Measurements from ENCODE around the gene NOD2. TPM values are rescaled to one million over a fixed set of nuclear protein-coding genes. Genes with fewer than 3 reads are reported as not detected.

NOD2 gene
- total RNA-seq, 4 donors from 2014 or later, result 0.41 to 2.6 (median 2.2) TPM; not detected in 1

DNA sequence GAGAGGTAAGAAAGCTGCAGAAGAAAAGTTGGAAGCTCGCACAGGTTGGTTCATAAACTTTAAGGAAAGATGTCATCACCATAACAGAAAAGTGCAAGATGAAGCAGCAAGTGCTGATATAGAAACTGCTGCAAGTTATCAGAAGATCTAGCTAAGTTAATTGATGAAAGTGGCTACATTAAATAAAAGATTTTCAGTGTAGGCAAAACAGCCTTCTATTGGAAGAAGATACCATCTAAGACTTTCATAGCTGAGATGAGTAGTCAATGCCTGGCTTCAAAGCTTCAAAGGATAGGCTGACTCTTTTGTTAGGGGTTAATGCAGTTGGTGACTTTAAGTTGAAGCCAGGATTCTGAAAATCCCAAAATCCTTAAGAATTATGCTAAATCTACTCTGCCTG lies 72.5 kb downstream of the NOD2 start:
- Histone ChIP-seq H3K27ac (no peak overlapping the region), H3K36me3 (peaks cover 0 to 28% (median 4%) of the 10 kb centered on the region in 4 donors), H3K27me3 (no peaks in the 10 kb centered on the region), H3K4me1 (peaks cover 0 to 16% (median 0%) of the 10 kb centered on the region in 4 donors), H3K9me3 (peaks cover 0 to 11% of the 10 kb centered on the region in 2 donors), H3K4me3 (no peak overlapping the region)
- intact Hi-C loops (cut with DNase I; ENCODE audit: low total_unique reads), result no loop called here
- WGBS, 2 donors (ENCODE audit: low coverage in 1 of 2), result 79 to 94% methylated on average over 1 of the region's 1 CpG
- no peak for DNase-seq
- TF ChIP-seq, protein P1, sequence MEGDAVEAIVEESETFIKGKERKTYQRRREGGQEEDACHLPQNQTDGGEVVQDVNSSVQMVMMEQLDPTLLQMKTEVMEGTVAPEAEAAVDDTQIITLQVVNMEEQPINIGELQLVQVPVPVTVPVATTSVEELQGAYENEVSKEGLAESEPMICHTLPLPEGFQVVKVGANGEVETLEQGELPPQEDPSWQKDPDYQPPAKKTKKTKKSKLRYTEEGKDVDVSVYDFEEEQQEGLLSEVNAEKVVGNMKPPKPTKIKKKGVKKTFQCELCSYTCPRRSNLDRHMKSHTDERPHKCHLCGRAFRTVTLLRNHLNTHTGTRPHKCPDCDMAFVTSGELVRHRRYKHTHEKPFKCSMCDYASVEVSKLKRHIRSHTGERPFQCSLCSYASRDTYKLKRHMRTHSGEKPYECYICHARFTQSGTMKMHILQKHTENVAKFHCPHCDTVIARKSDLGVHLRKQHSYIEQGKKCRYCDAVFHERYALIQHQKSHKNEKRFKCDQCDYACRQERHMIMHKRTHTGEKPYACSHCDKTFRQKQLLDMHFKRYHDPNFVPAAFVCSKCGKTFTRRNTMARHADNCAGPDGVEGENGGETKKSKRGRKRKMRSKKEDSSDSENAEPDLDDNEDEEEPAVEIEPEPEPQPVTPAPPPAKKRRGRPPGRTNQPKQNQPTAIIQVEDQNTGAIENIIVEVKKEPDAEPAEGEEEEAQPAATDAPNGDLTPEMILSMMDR (IDR thresholded peaks at IDR 0.05), result no peak
- TF ChIP-seq POLR2A (IDR thresholded peaks at IDR 0.05), result no peak
- no peak for TF ChIP-seq EP300 (IDR thresholded peaks at IDR 0.05; ENCODE audit: low read depth)
- no peak for TF ChIP-seq POLR2AphosphoS5 (IDR thresholded peaks at IDR 0.05)
- in situ Hi-C loops (cut with MboI; ENCODE audit: low pct_ligation_motif_present in 1 of 4, low pct_unique_long_range_greater_than_20kb in 1 of 4, low sequenced_read_pairs in 3 of 4), result no loop called here

DNA sequence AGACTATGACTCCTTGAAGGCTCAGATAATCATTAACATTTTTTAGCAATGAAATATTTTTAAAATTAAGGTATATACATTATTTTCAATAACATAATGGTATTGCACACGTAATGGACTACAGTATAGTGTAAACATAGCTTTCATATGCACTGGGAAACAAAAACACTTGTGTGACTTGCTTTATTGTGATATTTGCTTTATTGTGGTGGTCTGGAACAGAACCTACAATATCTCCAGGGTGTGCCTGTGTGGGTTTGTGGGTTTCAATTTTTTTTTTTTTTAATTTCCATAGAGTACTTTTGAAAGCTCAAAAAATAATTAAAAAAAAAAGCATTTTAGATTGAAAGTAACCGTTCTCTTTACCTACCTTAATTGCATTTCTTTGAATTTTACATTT lies 73.8 kb downstream of the NOD2 start:
- H3K27ac ChIP-seq, result no peak overlapping the region
- peaks cover 0 to 11% of the 10 kb centered on the region in 2 donors for H3K9me3 ChIP-seq
- TF ChIP-seq POLR2AphosphoS5 (IDR thresholded peaks at IDR 0.05) (no peak), EP300 (IDR thresholded peaks at IDR 0.05; ENCODE audit: low read depth) (no peak), POLR2A (IDR thresholded peaks at IDR 0.05) (no peak)
- TF ChIP-seq, protein P1 (IDR thresholded peaks at IDR 0.05), result no peak
- in situ Hi-C loops (cut with MboI; ENCODE audit: low pct_ligation_motif_present in 1 of 4, low pct_unique_long_range_greater_than_20kb in 1 of 4, low sequenced_read_pairs in 3 of 4), result no loop called here
- peaks cover 0 to 6% (median 0%) of the 10 kb centered on the region in 4 donors for H3K4me1 ChIP-seq
- 89% methylated on average over 2 of the region's 2 CpGs for WGBS, 2 donors (ENCODE audit: low coverage in 1 of 2)
- H3K27me3 ChIP-seq, result no peaks in the 10 kb centered on the region
- intact Hi-C loops (cut with DNase I; ENCODE audit: low total_unique reads), result no loop called here
- H3K36me3 ChIP-seq, result peaks cover 0 to 28% (median 4%) of the 10 kb centered on the region in 4 donors
- no peak for DNase-seq
- H3K4me3 ChIP-seq, result no peak overlapping the region

DNA sequence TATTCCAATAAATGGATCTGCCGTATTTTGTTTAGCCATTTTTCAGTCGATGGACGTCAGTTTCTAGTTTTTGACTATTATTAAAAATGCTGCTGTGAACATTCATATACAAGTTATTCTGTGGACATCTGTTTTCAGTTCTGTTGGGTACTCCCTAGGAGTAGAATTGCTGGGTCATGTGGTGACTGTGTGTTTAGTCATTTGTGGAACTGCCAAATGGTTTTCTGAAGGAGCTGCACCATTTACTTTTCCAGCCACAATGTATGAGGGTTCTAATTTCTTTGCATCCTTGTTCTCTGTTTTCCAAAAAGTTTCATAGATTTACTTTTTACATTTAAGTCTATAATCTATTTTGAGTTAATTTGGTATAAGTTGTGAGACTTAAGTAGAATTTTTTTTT lies 78.0 kb downstream of the NOD2 start:
- Histone ChIP-seq H3K9me3 (peaks cover 0 to under 1% of the 10 kb centered on the region in 2 donors), H3K27me3 (no peaks in the 10 kb centered on the region), H3K4me1 (peaks cover 0 to 6% (median 0%) of the 10 kb centered on the region in 4 donors), H3K27ac (no peak overlapping the region), H3K4me3 (no peak overlapping the region), H3K36me3 (peaks cover 0 to 1% (median under 1%) of the 10 kb centered on the region in 4 donors)
- 89 to 97% methylated on average over 3 of the region's 3 CpGs for WGBS, 2 donors (ENCODE audit: low coverage in 1 of 2)
- TF ChIP-seq EP300 (IDR thresholded peaks at IDR 0.05; ENCODE audit: low read depth) (no peak), POLR2A (IDR thresholded peaks at IDR 0.05) (no peak), POLR2AphosphoS5 (IDR thresholded peaks at IDR 0.05) (no peak)
- TF ChIP-seq, protein P1 (IDR thresholded peaks at IDR 0.05), result no peak
- no peak for DNase-seq
- intact Hi-C loops (cut with DNase I; ENCODE audit: low total_unique reads), result no loop called here
- in situ Hi-C loops (cut with MboI; ENCODE audit: low pct_ligation_motif_present in 1 of 4, low pct_unique_long_range_greater_than_20kb in 1 of 4, low sequenced_read_pairs in 3 of 4), result no loop called here

DNA sequence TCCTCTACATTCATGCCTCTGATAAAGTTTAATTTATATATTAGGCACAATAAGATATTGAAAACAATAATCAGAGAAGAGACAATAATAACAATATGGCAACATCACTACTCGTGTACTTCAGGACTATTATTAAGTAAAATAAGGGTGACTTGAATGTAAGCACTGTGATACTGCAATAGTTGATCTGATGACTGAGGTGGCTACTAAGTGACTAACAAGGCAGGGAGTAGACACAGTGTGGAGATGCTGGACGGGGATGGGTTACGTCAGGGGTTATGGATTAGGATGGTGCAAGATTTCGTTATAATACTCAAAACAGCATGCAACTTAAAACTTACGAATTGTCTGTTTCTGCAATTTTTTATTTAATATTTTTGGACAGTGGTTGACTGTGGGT lies 81.0 kb downstream of the NOD2 start:
- WGBS, 2 donors (ENCODE audit: low coverage in 1 of 2), result 95 to 97% methylated on average over 3 to 5 of the region's 5 CpGs
- in situ Hi-C loops (cut with MboI; ENCODE audit: low pct_ligation_motif_present in 1 of 4, low pct_unique_long_range_greater_than_20kb in 1 of 4, low sequenced_read_pairs in 3 of 4), result no loop called here

More for the DNA sequence above, 81.0 kb downstream of the NOD2 start:
- Histone ChIP-seq H3K27me3 (no peaks in the 10 kb centered on the region), H3K9me3 (no peaks in the 10 kb centered on the region), H3K4me3 (no peak overlapping the region), H3K4me1 (peaks cover 0 to 10% (median 0%) of the 10 kb centered on the region in 4 donors), H3K27ac (no peak overlapping the region), H3K36me3 (peaks cover 0 to under 1% (median 0%) of the 10 kb centered on the region in 4 donors)
- intact Hi-C loops (cut with DNase I; ENCODE audit: low total_unique reads), result no loop called here
- DNase-seq, result no peak
- TF ChIP-seq POLR2AphosphoS5 (IDR thresholded peaks at IDR 0.05), result no peak
- TF ChIP-seq, protein P1 (IDR thresholded peaks at IDR 0.05), result no peak
- no peak for TF ChIP-seq EP300 (IDR thresholded peaks at IDR 0.05; ENCODE audit: low read depth)
- no peak for TF ChIP-seq POLR2A (IDR thresholded peaks at IDR 0.05)

All from transverse colon (tissue), 4 donors.